Ovary (tissue), 9 donors: ENCODE measurements around the gene ATP8B3. TPM values are rescaled to one million over a fixed set of nuclear protein-coding genes. Genes with fewer than 3 reads are reported as not detected.

Experiments used
- DNase-seq, 5 donors: peaks; one replicate each; pipeline ENCODE4 v3.0.0-alpha.2; 2019 to 2020
- H3K27ac ChIP-seq, 2 donors: fragments of 200-600 bp; one replicate each; pipeline versions ENCODE4 v1.5.1 to v1.8.0; 2019 to 2022
- H3K27me3 ChIP-seq: fragments of 200-600 bp; one replicate; pipeline ENCODE4 v1.8.0; 2022
- H3K36me3 ChIP-seq: fragments of 200-600 bp; sonication (generic); one replicate; pipeline ENCODE4 v1.5.1; 2019
- H3K4me1 ChIP-seq: one replicate; pipeline ENCODE4 v1.8.1; 2013; ENCODE audit warnings: mild to moderate bottlenecking, moderate library complexity; ENCODE audit not compliant: insufficient read depth
- H3K4me3 ChIP-seq: fragments of 200-600 bp; sonication (generic); one replicate; pipeline ENCODE4 v1.5.1; 2017
- H3K9me3 ChIP-seq, 2 donors: fragments of 200-600 bp in 1 of 2; sonication (generic) in 1 of 2; one replicate each; pipeline versions ENCODE4 v1.5.1 to v1.8.1; 2013 to 2019; ENCODE audit warnings: mild to moderate bottlenecking in 1 of 2, moderate library complexity in 1 of 2
- EP300 ChIP-seq: sonication (generic); formaldehyde crosslinking; IDR thresholded peaks from one replicate; pipeline ENCODE4 v1.6.1; 2017; ENCODE audit warnings: antibody characterized with exemption
- POLR2A ChIP-seq: fragments of 450-650 bp; IDR thresholded peaks from one replicate; pipeline ENCODE4 v1.6.1; 2017; ENCODE audit warnings: antibody characterized with exemption, mild to moderate bottlenecking, moderate library complexity
- WGBS, 3 donors: extraction: QIAGEN DNeasy Blood & Tissue Kit in 1 of 3; methylation state at CpG; one replicate each; pipeline versions ENCODE4 v1.1.5 to v1.1.7; 2013 to 2017; 5-methylcytosine and 5-hydroxymethylcytosine counted together
- intact Hi-C, 4 donors: fragments of 100-400 bp; cut with DNase I; formaldehyde crosslinking; loops; one replicate each; pipeline versions ENCODE4 v1.11.0 to v1.15.1; 2022 to 2023
- polyA plus RNA-seq, 2 donors: library from polyadenylated mRNA; stranded (reverse); fragments of 200-250 nt in 1 of 2; fragments of 350-450 nt in 1 of 2; fragmentation: Illumina TruSeq in 1 of 2; extraction: RNeasy Lipid Tissue Mini Kit (QIAGEN cat#74804) in 1 of 2; gene quantifications; one replicate each; pipeline ENCODE4 v1.2.3, GENCODE V29; 2013 to 2014
- total RNA-seq, 7 donors: library from RNA; depleted of rRNA in 2 of 7; stranded (reverse); fragments of >200 nt in 2 of 7; fragmentation: NEBNext Ultra II Directional in 3 of 7; extraction: Animal tissue kit (Norgen Biotek cat#: 25700) in 3 of 7; gene quantifications; one replicate each; pipeline versions ENCODE4 v1.1.0 to v1.2.4, GENCODE V29; 2016 to 2023
- TF ChIP-seq, protein P1 (sequence below), 3 donors: fragments of 450-650 bp in 2 of 3; fragments of 200-600 bp in 1 of 3; IDR thresholded peaks; one replicate each; pipeline versions ENCODE4 v1.5.1 to v1.8.0; 2016 to 2022; ENCODE audit warnings: antibody characterized with exemption in 3 of 3, mild to moderate bottlenecking in 1 of 3
- donor health status: DM: no; HTN: no; CAD: no; lungs with moderate emphysema.
- donor health status: DM: no; HTN: no; CAD: no.
- donor health status: Bipolar disorder and iron deficiency.
- donor health status: DM: yes; HTN: yes; CAD: no.
- donor health status: DM: no; HTN: no; CAD: no.
- donor health status: DM: yes; HTN: yes; CAD: no.

The ATP8B3 gene
- total and polyA plus RNA-seq, 9 donors = 0.72 to 3.2 (median 1.5) TPM

DNA sequence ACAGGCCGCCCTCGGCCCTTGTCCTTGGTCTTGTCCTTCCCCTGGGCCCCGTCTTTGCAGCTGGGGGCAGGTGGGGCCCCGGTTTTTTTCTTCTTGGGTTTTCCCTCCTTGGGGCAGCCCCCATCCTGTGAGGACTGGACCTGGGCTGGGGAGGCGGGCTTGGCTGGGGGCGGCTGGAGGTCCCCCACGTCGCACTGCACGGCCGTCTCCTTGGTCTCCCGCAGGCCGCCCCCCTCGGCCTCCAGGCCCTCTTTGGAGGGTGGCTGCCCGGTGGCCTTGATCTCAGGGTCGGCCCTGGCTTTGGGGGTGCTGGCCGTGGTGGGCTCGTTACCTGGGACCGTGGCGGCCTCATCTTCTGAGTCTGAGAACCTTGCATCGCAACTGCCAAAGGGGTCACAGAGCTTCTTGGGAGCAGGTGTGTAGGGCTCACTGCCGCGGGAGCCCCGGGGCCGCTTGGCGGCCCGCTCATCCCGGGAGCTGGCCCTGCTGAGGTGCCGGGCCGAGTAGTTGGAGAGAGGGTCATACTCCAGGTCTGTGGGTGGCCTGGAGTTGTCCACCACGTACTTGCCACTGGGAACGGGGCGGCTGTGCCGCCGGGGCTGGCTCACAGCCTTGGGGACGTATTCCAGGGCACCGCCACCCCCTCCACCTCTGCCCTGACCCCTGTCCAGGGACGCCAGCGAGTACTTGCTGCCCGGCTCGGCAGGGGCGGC, 15.6 kb upstream of the ATP8B3 start:
- H3K9me3 ChIP-seq = no peaks in the 10 kb centered on the region
- TF ChIP-seq POLR2A (no peak), EP300 (no peak)
- TF ChIP-seq, protein P1, sequence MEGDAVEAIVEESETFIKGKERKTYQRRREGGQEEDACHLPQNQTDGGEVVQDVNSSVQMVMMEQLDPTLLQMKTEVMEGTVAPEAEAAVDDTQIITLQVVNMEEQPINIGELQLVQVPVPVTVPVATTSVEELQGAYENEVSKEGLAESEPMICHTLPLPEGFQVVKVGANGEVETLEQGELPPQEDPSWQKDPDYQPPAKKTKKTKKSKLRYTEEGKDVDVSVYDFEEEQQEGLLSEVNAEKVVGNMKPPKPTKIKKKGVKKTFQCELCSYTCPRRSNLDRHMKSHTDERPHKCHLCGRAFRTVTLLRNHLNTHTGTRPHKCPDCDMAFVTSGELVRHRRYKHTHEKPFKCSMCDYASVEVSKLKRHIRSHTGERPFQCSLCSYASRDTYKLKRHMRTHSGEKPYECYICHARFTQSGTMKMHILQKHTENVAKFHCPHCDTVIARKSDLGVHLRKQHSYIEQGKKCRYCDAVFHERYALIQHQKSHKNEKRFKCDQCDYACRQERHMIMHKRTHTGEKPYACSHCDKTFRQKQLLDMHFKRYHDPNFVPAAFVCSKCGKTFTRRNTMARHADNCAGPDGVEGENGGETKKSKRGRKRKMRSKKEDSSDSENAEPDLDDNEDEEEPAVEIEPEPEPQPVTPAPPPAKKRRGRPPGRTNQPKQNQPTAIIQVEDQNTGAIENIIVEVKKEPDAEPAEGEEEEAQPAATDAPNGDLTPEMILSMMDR (IDR thresholded peaks at IDR 0.05) = no peak
- H3K4me1 ChIP-seq = peaks cover 8% of the 10 kb centered on the region
- H3K27me3 ChIP-seq = no peaks in the 10 kb centered on the region
- no peaks in the 10 kb centered on the region for H3K36me3 ChIP-seq
- DNase-seq = no peak
- intact Hi-C loops = loop anchor here in 2 of 4 donors (10.0 kb wide), 2 partner anchors 153 to 283 kb away; no protein-coding TSS in a partner anchor
- WGBS, 3 donors = 74 to 88% (median 76%) methylated on average over 25 to 41 of the region's 41 CpGs
- no peak overlapping the region for H3K4me3 ChIP-seq
- peak overlapping the region; percentile 68 to 89 for H3K27ac ChIP-seq

DNA sequence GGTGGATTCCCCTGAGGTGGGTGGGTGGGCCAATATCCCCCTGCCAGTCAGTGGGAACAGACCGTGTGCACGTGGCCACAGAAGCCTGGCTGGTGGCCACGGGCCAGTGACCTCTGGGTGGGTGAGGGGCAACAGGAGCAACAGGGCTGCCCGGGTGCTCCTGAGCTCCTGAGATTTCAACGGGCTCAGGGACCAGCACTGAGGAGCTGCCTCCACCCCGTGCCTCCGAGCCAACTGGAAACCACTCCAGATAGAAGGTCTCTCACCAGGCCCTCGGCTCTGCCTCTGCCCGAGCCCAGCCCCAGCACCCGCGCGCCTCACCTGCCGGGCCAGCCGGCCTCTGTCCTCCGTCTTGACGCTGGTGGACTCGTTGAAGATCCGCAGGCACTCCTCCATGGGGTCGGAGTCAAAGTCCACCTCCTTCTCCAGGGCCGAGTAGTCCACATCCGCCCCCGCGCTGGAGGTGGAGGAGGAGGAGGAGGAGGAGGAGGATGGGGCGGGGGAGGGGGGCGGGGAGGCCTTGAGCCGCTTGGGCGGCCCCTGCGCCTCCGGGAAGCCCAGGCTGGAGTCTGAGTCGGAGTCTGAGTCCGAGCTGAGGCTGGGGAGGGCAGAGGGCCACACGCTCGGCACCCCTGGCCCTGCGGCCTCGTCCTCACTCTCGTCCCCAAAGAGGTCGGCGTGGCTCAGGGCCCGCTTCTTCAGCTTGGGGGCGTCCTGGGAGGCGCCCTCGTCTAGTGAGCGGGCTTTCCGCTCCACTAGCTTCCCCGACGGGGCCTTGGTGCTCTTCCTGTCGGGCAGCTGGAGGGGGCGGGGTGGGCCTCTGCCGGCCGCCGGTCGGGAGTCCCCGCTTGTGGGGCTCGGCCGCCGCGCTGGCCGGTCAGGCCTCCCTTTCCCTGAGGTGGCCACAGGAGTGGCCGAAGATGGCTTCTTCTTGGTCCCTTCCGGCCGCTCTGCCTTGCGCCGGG, 14.8 kb upstream of the ATP8B3 start:
- no peaks in the 10 kb centered on the region for H3K36me3 ChIP-seq
- intact Hi-C loops = loop anchor here in 2 of 4 donors (10.0 kb wide), 2 partner anchors 152 to 282 kb away; no protein-coding TSS in a partner anchor
- H3K27ac ChIP-seq = peak overlapping the region; percentile 68 to 89
- WGBS, 3 donors = 11 to 34% (median 27%) methylated on average over 53 to 63 of the region's 63 CpGs
- H3K9me3 ChIP-seq = no peaks in the 10 kb centered on the region
- TF ChIP-seq, protein P1 (IDR thresholded peaks at IDR 0.05) = no peak
- TF ChIP-seq POLR2A = no peak
- no peak for TF ChIP-seq EP300
- H3K4me3 ChIP-seq = no peak overlapping the region
- no peaks in the 10 kb centered on the region for H3K27me3 ChIP-seq
- peak; percentile 73 to 84 (median 84) for DNase-seq
- peaks cover 8% of the 10 kb centered on the region for H3K4me1 ChIP-seq

DNA sequence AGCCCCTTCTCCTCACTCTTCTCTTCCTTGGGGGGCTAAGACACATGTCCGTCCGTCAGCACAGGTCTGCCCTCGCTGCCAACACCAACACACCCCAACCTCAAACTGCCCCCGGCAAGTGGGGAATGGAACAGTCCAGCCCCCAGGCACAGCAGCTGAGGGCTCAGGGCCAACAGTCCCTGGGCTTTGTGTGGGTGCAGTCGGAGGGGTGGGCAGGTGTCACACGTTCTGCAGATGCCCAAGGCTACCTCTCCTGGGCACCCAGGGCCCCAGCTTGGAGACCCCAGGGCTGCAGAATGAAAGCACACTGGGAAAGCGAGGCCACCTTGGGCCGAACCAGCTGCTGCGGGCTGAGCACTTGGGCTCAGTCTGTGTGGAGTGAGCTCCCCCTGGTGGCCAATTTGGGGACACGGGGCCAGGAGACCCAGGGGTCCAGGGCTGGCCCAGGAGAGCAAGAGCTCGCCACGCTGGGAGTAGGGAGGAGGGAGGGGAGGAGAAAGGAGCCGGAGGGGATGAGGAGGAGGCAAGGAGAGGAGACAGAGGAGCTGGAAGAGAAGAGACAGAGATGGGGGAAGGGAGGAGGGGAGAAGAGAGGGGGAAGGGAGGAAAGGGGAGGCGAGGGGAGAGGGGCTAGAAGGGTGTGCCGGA, 14.0 kb upstream of the ATP8B3 start:
- peak overlapping the region; percentile 68 to 89 for H3K27ac ChIP-seq
- no peak overlapping the region for H3K4me3 ChIP-seq
- H3K4me1 ChIP-seq = peaks cover 8% of the 10 kb centered on the region
- H3K36me3 ChIP-seq = no peaks in the 10 kb centered on the region
- DNase-seq = peak; percentile 84 to 92 (median 92)
- WGBS, 3 donors = 15 to 21% (median 16%) methylated on average over 15 of the region's 15 CpGs
- H3K27me3 ChIP-seq = no peaks in the 10 kb centered on the region
- H3K9me3 ChIP-seq = no peaks in the 10 kb centered on the region
- intact Hi-C loops = loop anchor here in 2 of 4 donors (10.0 kb wide), 2 partner anchors 151 to 281 kb away; no protein-coding TSS in a partner anchor
- TF ChIP-seq POLR2A = no peak
- TF ChIP-seq, protein P1 (IDR thresholded peaks at IDR 0.05) = peak; percentile 91 to 95 (median 95)

DNA sequence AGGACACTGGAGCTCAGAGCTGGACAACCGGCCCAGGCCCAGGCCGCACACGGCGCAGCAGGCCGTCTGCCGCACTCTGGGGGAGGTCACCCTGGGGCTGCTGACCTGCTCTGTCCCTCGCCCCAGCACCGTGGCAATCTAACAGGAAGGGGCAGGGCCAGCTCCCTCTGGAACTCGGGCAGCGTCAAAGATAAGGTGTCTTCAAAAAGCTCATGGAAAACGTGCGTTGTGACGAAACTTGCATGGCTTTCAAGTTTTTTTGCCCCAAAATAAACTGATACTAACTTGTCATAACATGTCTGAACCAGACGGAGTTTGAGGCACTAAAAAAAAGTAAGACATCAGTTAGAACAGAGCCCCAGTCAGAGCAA, 12.2 kb upstream of the ATP8B3 start:
- H3K9me3 ChIP-seq = no peaks in the 10 kb centered on the region
- peaks cover 8% of the 10 kb centered on the region for H3K4me1 ChIP-seq
- no peak for DNase-seq
- H3K27ac ChIP-seq = no peak overlapping the region
- no peak overlapping the region for H3K4me3 ChIP-seq
- intact Hi-C loops = loop anchor here in 2 of 4 donors (10.0 kb wide), 2 partner anchors 149 to 279 kb away; no protein-coding TSS in a partner anchor
- H3K27me3 ChIP-seq = no peaks in the 10 kb centered on the region
- H3K36me3 ChIP-seq = no peaks in the 10 kb centered on the region
- 73 to 79% (median 76%) methylated on average over 14 of the region's 14 CpGs for WGBS, 3 donors
- TF ChIP-seq POLR2A = no peak
- TF ChIP-seq EP300 = no peak
- TF ChIP-seq, protein P1 (IDR thresholded peaks at IDR 0.05) = no peak
